ENCODE measurements around the gene STIP1. TPM values are rescaled to one million over a fixed set of nuclear protein-coding genes. Genes with fewer than 3 reads are reported as not detected.

Gene STIP1
- total and polyA plus RNA-seq, 2 of the 4 experiments (the other 2 are of a cell fraction): 201 to 489 TPM

DNA sequence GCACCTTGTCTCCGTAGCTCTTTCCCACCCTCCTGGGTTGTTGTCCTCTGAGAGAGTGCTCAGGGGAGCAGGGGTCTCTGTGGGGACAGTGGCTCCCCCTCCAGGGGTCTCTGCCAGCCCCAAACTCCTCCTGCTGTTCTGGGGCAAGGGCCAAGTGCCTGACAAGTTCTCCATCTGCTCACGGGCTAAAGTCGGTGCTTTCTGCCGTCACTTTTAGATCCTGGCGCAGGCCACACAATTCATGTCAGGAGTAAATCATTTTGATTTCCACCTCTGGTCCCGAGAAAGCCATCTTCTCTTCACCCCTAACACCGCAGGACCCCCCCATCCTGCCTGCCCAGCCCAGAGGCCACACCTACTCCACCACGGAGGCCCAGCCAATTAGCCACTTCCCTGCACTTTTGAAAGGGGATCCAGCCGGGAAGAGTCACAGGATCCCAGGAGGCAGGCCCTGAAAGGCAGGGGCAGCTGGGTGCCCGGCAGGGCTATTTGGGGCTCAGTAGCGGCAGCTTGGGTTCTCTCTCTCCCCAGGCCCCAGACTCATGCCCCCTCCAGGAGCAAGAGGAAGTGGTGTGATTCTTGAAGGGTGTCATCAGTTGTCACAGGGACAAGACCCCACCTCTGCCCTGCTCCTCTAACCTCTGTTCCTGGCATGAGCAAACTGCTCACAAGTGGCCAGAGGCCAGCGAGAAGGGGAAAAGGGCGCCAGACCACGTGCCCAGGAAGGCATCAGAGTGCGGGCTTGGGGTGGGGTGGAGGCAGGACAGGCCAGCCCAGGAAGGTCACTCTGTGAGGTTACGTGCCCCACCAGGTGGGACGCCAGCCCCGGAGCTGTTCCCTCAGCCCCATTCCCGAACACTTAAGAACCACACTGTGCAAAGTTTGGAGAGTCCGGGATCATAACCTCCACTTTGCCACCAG lies 21.3 kb upstream of the STIP1 start:
- Histone ChIP-seq H3K79me1 (ENCODE audit: low read depth in 1 of 2, low read length in 2 of 2) (peaks cover 7 to 28% of the 10 kb centered on the region in 2 experiments; a peak in 3 of 4 replicates), H3K56ac (ENCODE audit: extremely low read depth, insufficient read depth, low read length) (no peak overlapping the region), H3K27me3 (ENCODE audit: control insufficient read depth, insufficient read depth, low read length) (no peaks in the 10 kb centered on the region), H4K91ac (ENCODE audit: insufficient read depth, low read depth, low read length) (peak overlapping the region; percentile 25; the same call in 1 of the 2 replicates), H3K23ac (ENCODE audit: low read depth, low read length) (peak overlapping the region; percentile 87), H3K4ac (ENCODE audit: low read depth, low read length) (peak overlapping the region; percentile 88), H3K18ac (ENCODE audit: low read depth, low read length) (no peak overlapping the region), H3K9me1 (ENCODE audit: insufficient read depth, low read length) (peaks cover 6% of the 10 kb centered on the region; the same call in 1 of the 2 replicates), H3K14ac (replicated peaks; ENCODE audit: low read depth, low read length) (peak overlapping the region; percentile 82), H4K5ac (ENCODE audit: low read depth, low read length) (no peak overlapping the region), H2AK9ac (replicated peaks; ENCODE audit: low read depth, low read length, poor library complexity) (peak overlapping the region; percentile 85), H3K4me1 (ENCODE audit: control insufficient read depth, insufficient read depth, low read length) (peaks cover 5% of the 10 kb centered on the region; the same call in 1 of the 2 replicates), H4K20me1 (ENCODE audit: insufficient read depth, low read length) (no peaks in the 10 kb centered on the region), H3K9me3 (ENCODE audit: control insufficient read depth, insufficient read depth, low read length) (no peaks in the 10 kb centered on the region), H2BK20ac (ENCODE audit: low read depth, low read length) (no peak overlapping the region), H3K9ac (ENCODE audit: low read depth, low read length) (0 out of 2 replicates have a peak overlapping the region, but pooled peaks have one; percentile 3), H4K8ac (ENCODE audit: low read depth in 2 of 2, low read length in 2 of 2) (peak overlapping the region; percentile 40 to 72; a peak in 2 of 4 replicates), H3K27ac (ENCODE audit: insufficient read depth, low read length) (no peak overlapping the region), H3K4me3 (ENCODE audit: insufficient read depth, low read depth, low read length) (peak overlapping the region; percentile 19; the same call in 1 of the 2 replicates), H2BK5ac (ENCODE audit: low read depth, low read length, poor library complexity, severe bottlenecking) (no peak overlapping the region), H2AFZ (replicated peaks; ENCODE audit: low read length, poor library complexity) (peak overlapping the region; percentile 95), H2AK5ac (ENCODE audit: low read depth, low read length) (peak overlapping the region; percentile 96; the same call in 1 of the 2 replicates), H2BK15ac (ENCODE audit: low read depth, low read length) (no peak overlapping the region), H3K4me2 (ENCODE audit: low read depth, low read length) (peak overlapping the region; percentile 89), H3K36me3 (ENCODE audit: control insufficient read depth, insufficient read depth, low read length) (no peaks in the 10 kb centered on the region), H2BK120ac (ENCODE audit: low read depth, low read length) (no peak overlapping the region)
- in situ Hi-C loops (cut with MboI; ENCODE audit: low sequenced_read_pairs) (no loop called here), dilution Hi-C loops (cut with HindIII; ENCODE audit: low sequenced_read_pairs, unreplicated experiment) (no loop called here), intact Hi-C loops (cut with micrococcal nuclease) (no loop called here)
- WGBS, 2 experiments (ENCODE audit: extremely low coverage in 2 of 2, insufficient read length in 1 of 2): 62% methylated on average over 6 of the region's 20 CpGs; no CpG with 5 or more reads in 1 of the 2 experiments
- BruUV-seq (replicated peaks): no TSS peak
- CTCF ChIA-PET: no interaction called here
- no peak for ATAC-seq (ENCODE audit: low read depth)
- no peak for DNase-seq
- POLR2A ChIA-PET (ENCODE audit: unreplicated experiment): interaction anchor here (0.6 kb wide), 1 partner anchor 27 kb away, joined by 4 read pairs; no protein-coding TSS in a partner anchor
- TF ChIP-seq CHD1 (IDR thresholded peaks at IDR 0.05; ENCODE audit: low read depth, low read length) (no peak), CEBPB (IDR thresholded peaks at IDR 0.05; ENCODE audit: low read depth, low read length) (no peak), RCOR1 (IDR thresholded peaks at IDR 0.05; ENCODE audit: insufficient replicate concordance, low read length) (no peak), CTCF (conservative IDR thresholded peaks at IDR 0.05; ENCODE audit: low read depth, low read length) (no peak), SMC3 (IDR thresholded peaks at IDR 0.05; ENCODE audit: low read depth, low read length) (no peak), FOS (IDR thresholded peaks at IDR 0.05; ENCODE audit: low read depth, low read length) (no peak), RAD21 (IDR thresholded peaks at IDR 0.05; ENCODE audit: low read length) (no peak), BHLHE40 (IDR thresholded peaks at IDR 0.05; ENCODE audit: low read depth, low read length) (no peak), NFE2L2 (IDR thresholded peaks at IDR 0.05; ENCODE audit: low read depth, low read length) (no peak), MAZ (IDR thresholded peaks at IDR 0.05; ENCODE audit: borderline replicate concordance, low read depth, low read length) (no peak), RFX5 (IDR thresholded peaks at IDR 0.05; ENCODE audit: low read depth, low read length) (no peak), MAFK (IDR thresholded peaks at IDR 0.05; ENCODE audit: low read depth, low read length) (no peak)
- TF ChIP-seq, protein P1, sequence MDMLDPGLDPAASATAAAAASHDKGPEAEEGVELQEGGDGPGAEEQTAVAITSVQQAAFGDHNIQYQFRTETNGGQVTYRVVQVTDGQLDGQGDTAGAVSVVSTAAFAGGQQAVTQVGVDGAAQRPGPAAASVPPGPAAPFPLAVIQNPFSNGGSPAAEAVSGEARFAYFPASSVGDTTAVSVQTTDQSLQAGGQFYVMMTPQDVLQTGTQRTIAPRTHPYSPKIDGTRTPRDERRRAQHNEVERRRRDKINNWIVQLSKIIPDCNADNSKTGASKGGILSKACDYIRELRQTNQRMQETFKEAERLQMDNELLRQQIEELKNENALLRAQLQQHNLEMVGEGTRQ (IDR thresholded peaks at IDR 0.05; ENCODE audit: low read depth, low read length): no peak
